K562 (cell line): ENCODE results near the gene UBE2I. TPM values are rescaled to one million over a fixed set of nuclear protein-coding genes. Genes with fewer than 3 reads are reported as not detected.

Experiments used
- ATAC-seq: fragments of 200-7000 bp; cut with Tn5 transposase; 3 replicates; pipeline ENCODE4 v1.9.1; 2020; ENCODE audit warnings: moderate library complexity
- BruUV-seq: library from RNA; stranded (reverse); fragments of 400-500 nt; replicated peaks from 2 replicates; lab custom pipeline; 2021; lab: Mats Ljungman, UMichigan
- CTCF ChIA-PET: fragments of 300-600 bp; formaldehyde crosslinking; extraction: SDS; loops from one replicate; lab custom pipeline; 2021; ENCODE audit warnings: low intra/inter-chr PET ratio; lab: Yijun Ruan, JAX
- POLR2A ChIA-PET: fragments of 300-600, 350-650 bp; sonication (Branson Sonifier 250); formaldehyde crosslinking; extraction: SDS; loops from one replicate; lab custom pipeline; 2021; ENCODE audit warnings: antibody characterized with exemption, inconsistent platforms; lab: Yijun Ruan, JAX
- DNase-seq, 4 experiments: peaks; one replicate each; pipeline versions ENCODE4 v3.0.0 to v3.0.0-alpha.2; 2011 to 2018; ENCODE audit warnings: low spot score in 3 of 4, mixed read lengths in 3 of 4; ENCODE audit errors: extremely low read depth in 1 of 4
- FAIRE-seq: peaks from 2 replicates; lab custom pipeline; 2011; peaks lifted over from hg19 to GRCh38; lab: Jason Lieb, UNC
- H2AFZ ChIP-seq: 2 replicates; pipeline ENCODE4 v1.6.0; 2011; ENCODE audit warnings: low read depth, low read length, control low read depth, inconsistent platforms
- H3K27ac ChIP-seq: fragments of 200-600 bp; 3 replicates; pipeline ENCODE4 v1.8.0; 2011; ENCODE audit warnings: low read depth, mild to moderate bottlenecking, control low read depth, inconsistent platforms, low read length, moderate library complexity, mixed read lengths; ENCODE audit errors: extremely low read depth
- H3K27me3 ChIP-seq, 2 experiments: fragments of 300-600 bp in 1 of 2; 2 replicates in 1 of 2; 3 replicates in 1 of 2; pipeline versions ENCODE4 v1.6.0 to v1.8.0; 2011; ENCODE audit warnings: inconsistent platforms in 2 of 2, low read length in 2 of 2, mild to moderate bottlenecking in 1 of 2, mixed read lengths in 1 of 2, moderate library complexity in 1 of 2; ENCODE audit not compliant: control insufficient read depth in 2 of 2, insufficient read depth in 2 of 2
- H3K36me3 ChIP-seq: fragments of 300-600 bp; 3 replicates; pipeline ENCODE4 v1.8.0; 2011; ENCODE audit warnings: mild to moderate bottlenecking, low read length, inconsistent platforms; ENCODE audit not compliant: control insufficient read depth, insufficient read depth
- H3K4me1 ChIP-seq, 2 experiments: fragments of 200-600 bp in 1 of 2; replicated peaks in 1 of 2; 2 replicates in 1 of 2; 3 replicates in 1 of 2; pipeline versions ENCODE4 v1.5.1 to v1.8.0; 2011; ENCODE audit warnings: inconsistent platforms in 2 of 2, low read length in 2 of 2, mild to moderate bottlenecking in 1 of 2, mixed read lengths in 1 of 2, moderate library complexity in 1 of 2; ENCODE audit not compliant: control insufficient read depth in 2 of 2, insufficient read depth in 2 of 2
- H3K4me2 ChIP-seq: 2 replicates; pipeline ENCODE4 v1.6.1; 2011; ENCODE audit warnings: low read length, control low read depth, inconsistent platforms, mixed read lengths; ENCODE audit not compliant: insufficient read depth
- H3K4me3 ChIP-seq: fragments of 200-600 bp; sonication (generic), shearing (Covaris generic); 2 replicates; pipeline ENCODE4 v1.5.1; 2016; ENCODE audit warnings: control low read depth, inconsistent platforms
- H3K79me2 ChIP-seq: fragments of 200-600 bp; 3 replicates; pipeline ENCODE4 v1.8.0; 2011; ENCODE audit warnings: low read length, inconsistent platforms; ENCODE audit not compliant: control insufficient read depth, insufficient read depth
- H3K9ac ChIP-seq, 2 experiments: 2 replicates each; pipeline versions ENCODE4 v1.6.0 to v1.6.1; 2011; ENCODE audit warnings: low read depth in 2 of 2, low read length in 2 of 2, control low read depth in 1 of 2, inconsistent platforms in 1 of 2, mild to moderate bottlenecking in 1 of 2, mixed read lengths in 1 of 2; ENCODE audit not compliant: insufficient read depth in 1 of 2
- H3K9me1 ChIP-seq: one replicate; pipeline ENCODE4 v1.6.0; 2011; ENCODE audit warnings: inconsistent platforms, mild to moderate bottlenecking, low read length, moderate library complexity; ENCODE audit not compliant: control insufficient read depth, insufficient read depth
- H3K9me3 ChIP-seq: replicated peaks from 2 replicates; pipeline ENCODE4 v1.5.1; 2011; ENCODE audit warnings: low read depth, low read length, inconsistent platforms; ENCODE audit not compliant: control insufficient read depth, insufficient read depth
- H4K20me1 ChIP-seq: replicated peaks from 2 replicates; pipeline ENCODE4 v1.6.1; 2011; ENCODE audit warnings: low read length, inconsistent platforms, mixed read lengths; ENCODE audit not compliant: control insufficient read depth, insufficient read depth
- ARID4B ChIP-seq: sonication (generic); formaldehyde crosslinking; IDR thresholded peaks from 2 replicates; pipeline ENCODE4 v1.8.0; 2022; ENCODE audit warnings: mild to moderate bottlenecking, missing genetic modification reagents
- FIP1L1 ChIP-seq: fragments of 200-400 bp; formaldehyde crosslinking; IDR thresholded peaks from 2 replicates; pipeline ENCODE4 v1.6.1; 2018; ENCODE audit warnings: mild to moderate bottlenecking, low read depth, low read length; ENCODE audit not compliant: poor library complexity, severe bottlenecking
- HMGN3 ChIP-seq: IDR thresholded peaks from 2 replicates; pipeline ENCODE4 v1.6.1; 2011; ENCODE audit warnings: borderline replicate concordance, low read depth, mild to moderate bottlenecking, mixed read lengths, low read length; ENCODE audit not compliant: insufficient read length; ENCODE audit errors: extremely low read depth
- POLR2G ChIP-seq: fragments of 200-400 bp; formaldehyde crosslinking; IDR thresholded peaks from 2 replicates; pipeline ENCODE4 v1.6.1; 2017; ENCODE audit warnings: low read depth, mild to moderate bottlenecking, antibody characterized with exemption, low read length, moderate library complexity
- RBFOX2 ChIP-seq: fragments of 200-400 bp; formaldehyde crosslinking; IDR thresholded peaks from 2 replicates; pipeline ENCODE4 v1.6.1; 2017; ENCODE audit warnings: low read depth, mild to moderate bottlenecking, low read length, moderate library complexity
- RBM14 ChIP-seq: fragments of 200-400 bp; formaldehyde crosslinking; IDR thresholded peaks from 2 replicates; pipeline ENCODE4 v1.6.1; 2018; ENCODE audit warnings: low read depth, mild to moderate bottlenecking, low read length, moderate library complexity, borderline replicate concordance; ENCODE audit not compliant: insufficient read depth
- RBM22 ChIP-seq: fragments of 200-400 bp; formaldehyde crosslinking; IDR thresholded peaks from 2 replicates; pipeline ENCODE4 v1.6.1; 2018; ENCODE audit warnings: low read length, low read depth; ENCODE audit not compliant: poor library complexity, severe bottlenecking
- SAP30 ChIP-seq: fragments of 200-600 bp; sonication (generic); IDR thresholded peaks from 2 replicates; pipeline ENCODE4 v1.6.1; 2012; ENCODE audit warnings: borderline replicate concordance, low read depth, mild to moderate bottlenecking, moderate library complexity, low read length, control low read depth, inconsistent platforms; ENCODE audit not compliant: insufficient read depth, poor library complexity, severe bottlenecking
- WGBS: fragments of 100-300 bp; shearing (Covaris generic); methylation state at CpG from one replicate; pipeline ENCODE4 v1.1.6; 2016; ENCODE audit warnings: low coverage, mixed read lengths; ENCODE audit not compliant: insufficient coverage; ENCODE audit errors: missing lambda C conversion rate; 5-methylcytosine and 5-hydroxymethylcytosine counted together
- in situ Hi-C: fragments of 300-500 bp; cut with MboI; formaldehyde crosslinking; loops from 4 replicates; pipeline ENCODE4 v1.15.0; 2018; ENCODE audit warnings: inconsistent platforms, mixed read lengths
- intact Hi-C: fragments of 100-400 bp; cut with micrococcal nuclease; formaldehyde crosslinking; loops from 2 replicates; pipeline ENCODE4 v1.14.2; 2022
- polyA plus RNA-seq, 8 experiments: library from polyadenylated mRNA; depleted of rRNA in 4 of 8; stranded (reverse) in 5 of 8; unstranded in 3 of 8; fragments of >200 nt; fragmentation: Nextera tagmentation in 2 of 8; fragmentation: Illumina TruSeq in 1 of 8; extraction: Ambion mirVana in 2 of 8; extraction: Trizol in 1 of 8; gene quantifications; 2 replicates each; pipeline versions ENCODE4 v1.2.1 to v1.2.3, GENCODE V29; 2011 to 2014; ENCODE audit warnings: inconsistent platforms in 1 of 8, missing spikeins in 1 of 8
- total RNA-seq, 7 experiments: library from RNA; depleted of rRNA in 6 of 7; stranded (reverse); fragments of >200 nt in 6 of 7; fragmentation: Illumina TruSeq in 2 of 7; extraction: Trizol in 2 of 7; gene quantifications; 2 replicates each; pipeline versions ENCODE4 v1.2.1 to v1.2.3, GENCODE V29; 2011 to 2021; ENCODE audit warnings: low replicate concordance in 1 of 7

The UBE2I gene
- total and polyA plus RNA-seq, 9 of the 15 experiments (the other 6 are each of a cell fraction or from before 2014, with no cell fraction given): 36.6 to 254 (median 104) TPM

GRCh38 chr16:1361685-1362360 is 52.4 kb downstream of the UBE2I start:
- Histone ChIP-seq H2AFZ (no peak overlapping the region), H3K4me3 (no peak overlapping the region), H3K27ac (no peak overlapping the region), H3K4me1 (peaks cover 0 to 56% of the 10 kb centered on the region in 2 experiments; a peak in 3 of 5 replicates), H3K4me2 (no peak overlapping the region), H4K20me1 (0 out of 2 replicates have a peak, but pooled peaks cover 12% of the 10 kb centered on the region), H3K79me2 (peaks cover 17% of the 10 kb centered on the region), H3K9me3 (no peaks in the 10 kb centered on the region), H3K9me1 (no peaks in the 10 kb centered on the region), H3K9ac (no peak overlapping the region; a peak in 1 of 4 replicates), H3K36me3 (peaks cover 68% of the 10 kb centered on the region; the same call in 2 of the 3 replicates), H3K27me3 (no peaks in the 10 kb centered on the region)
- intact Hi-C loops (no loop called here), in situ Hi-C loops (no loop called here)
- POLR2A ChIA-PET: interaction anchor here (0.7 to 8.1 kb wide), 2 partner anchors 17 to 85 kb away, joined by 3 to 73 read pairs; no protein-coding TSS in a partner anchor
- no TSS peak for BruUV-seq
- CTCF ChIA-PET: no interaction called here
- DNase-seq: no peak
- FAIRE-seq: no peak
- no peak for ATAC-seq
- TF ChIP-seq HMGN3 (peak; percentile 9), ARID4B (CRISPR knock-in tag) (no peak), FIP1L1 (peak; percentile 33), POLR2G (peak; percentile 49), RBM14 (0 out of 2 replicates have a peak, but pooled peaks have one; percentile 12), SAP30 (no peak), RBFOX2 (peak; percentile 38; the same call in 1 of the 2 replicates), RBM22 (peak; percentile 75)
- whole genome bisulfite sequencing: 98% methylated on average over 25 of the region's 43 CpGs
